A549 (cell line): ENCODE results near the gene MYO10. TPM values are rescaled to one million over a fixed set of nuclear protein-coding genes. Genes with fewer than 3 reads are reported as not detected.

Source experiments
- ATAC-seq, 2 experiments: fragments of 200-7000 bp in 1 of 2; fragments of >200 bp in 1 of 2; cut with Nextera tagmentation in 1 of 2; cut with Tn5 transposase in 1 of 2; 3 replicates each; pipeline versions ENCODE4 v1.8.0 to v1.9.1; 2018 to 2020; ENCODE audit warnings: mild to moderate bottlenecking in 1 of 2, moderate library complexity in 1 of 2
- CTCF ChIA-PET: fragments of 300-600 bp; sonication (Branson Sonifier 250); formaldehyde crosslinking; extraction: SDS; loops from one replicate; lab custom pipeline; 2021; ENCODE audit warnings: antibody characterized with exemption, inconsistent platforms; lab: Yijun Ruan, JAX
- POLR2A ChIA-PET: fragments of 350-600 bp; formaldehyde crosslinking; extraction: SDS; loops from one replicate; lab custom pipeline; 2021; ENCODE audit warnings: antibody characterized with exemption, inconsistent platforms; lab: Yijun Ruan, JAX
- DNase-seq, 2 experiments: peaks; one replicate each; pipeline versions ENCODE4 v3.0.0 to v3.0.0-alpha.2; 2011 to 2016; ENCODE audit warnings: low read depth in 1 of 2, low spot score in 1 of 2
- FAIRE-seq: peaks from 2 replicates; lab custom pipeline; 2011; peaks lifted over from hg19 to GRCh38; lab: Jason Lieb, UNC
- H3K27ac ChIP-seq, 2 experiments: fragments of >200 bp; sonication (Bioruptor Twin); formaldehyde crosslinking; 3 replicates each; pipeline ENCODE4 v1.5.1; 2016 to 2017
- H3K4me1 ChIP-seq: fragments of >200 bp; sonication (Bioruptor Twin); formaldehyde crosslinking; 3 replicates; pipeline ENCODE4 v1.6.1; 2016
- H3K4me2 ChIP-seq: fragments of >200 bp; sonication (Bioruptor Twin); formaldehyde crosslinking; 3 replicates; pipeline ENCODE4 v1.6.1; 2016
- H3K4me3 ChIP-seq: fragments of >200 bp; sonication (Bioruptor Twin); formaldehyde crosslinking; 3 replicates; pipeline ENCODE4 v1.5.1; 2016
- H3K9me3 ChIP-seq: fragments of >200 bp; sonication (Bioruptor Twin); formaldehyde crosslinking; 3 replicates; pipeline ENCODE4 v1.6.1; 2016
- CBX2 ChIP-seq: fragments of 200-600 bp; sonication (generic); IDR thresholded peaks from 2 replicates; pipeline ENCODE4 v1.6.1; 2016; ENCODE audit warnings: low read depth, mild to moderate bottlenecking, borderline replicate concordance
- CBX8 ChIP-seq: fragments of 200-600 bp; sonication (generic); IDR thresholded peaks from 2 replicates; pipeline ENCODE4 v1.6.1; 2016
- CHD2 ChIP-seq: fragments of 150-350 bp; IDR thresholded peaks from 2 replicates; pipeline ENCODE4 v1.6.1; 2014; ENCODE audit warnings: low read length; ENCODE audit not compliant: partially characterized antibody
- CHD4 ChIP-seq: fragments of 200-600 bp; sonication (generic); IDR thresholded peaks from 2 replicates; pipeline ENCODE4 v1.6.1; 2016; ENCODE audit warnings: antibody characterized with exemption, mild to moderate bottlenecking, borderline replicate concordance
- EHMT2 ChIP-seq: fragments of 200-600 bp; sonication (generic); IDR thresholded peaks from 2 replicates; pipeline ENCODE4 v1.6.1; 2016; ENCODE audit warnings: antibody characterized with exemption, low read depth, mild to moderate bottlenecking, moderate library complexity
- ESRRA ChIP-seq: fragments of 150-350 bp; IDR thresholded peaks from 2 replicates; pipeline ENCODE4 v1.6.1; 2014; ENCODE audit warnings: mild to moderate bottlenecking, low read length, borderline replicate concordance
- FOSL2 ChIP-seq, 2 experiments: fragments of 450-650 bp in 1 of 2; fragments of >200 bp in 1 of 2; sonication (Bioruptor Twin) in 1 of 2; formaldehyde crosslinking; IDR thresholded peaks; 2 replicates each; pipeline versions ENCODE4 v1.5.0 to v1.6.1; 2016 to 2020; ENCODE audit warnings: mild to moderate bottlenecking in 1 of 2, moderate library complexity in 1 of 2
- HOXB5 ChIP-seq: fragments of 250-450 bp; sonication (Bioruptor Pico); IDR thresholded peaks from 2 replicates; pipeline ENCODE4 v1.5.0; 2020; ENCODE audit warnings: mild to moderate bottlenecking, moderate library complexity
- KDM5A ChIP-seq: fragments of 200-600 bp; sonication (generic); IDR thresholded peaks from 2 replicates; pipeline ENCODE4 v1.6.1; 2016; ENCODE audit warnings: antibody characterized with exemption, mild to moderate bottlenecking
- MYC ChIP-seq: IDR thresholded peaks from 2 replicates; pipeline ENCODE4 v1.6.1; 2012; ENCODE audit warnings: mild to moderate bottlenecking, inconsistent platforms, low read length, improper control_type of control experiment, borderline replicate concordance
- PHF8 ChIP-seq: fragments of 200-600 bp; sonication (generic); IDR thresholded peaks from 2 replicates; pipeline ENCODE4 v1.6.1; 2016; ENCODE audit warnings: low read depth, mild to moderate bottlenecking, antibody characterized with exemption, moderate library complexity, borderline replicate concordance
- POLR2AphosphoS2 ChIP-seq: conservative IDR thresholded peaks from 2 replicates; pipeline ENCODE4 v1.6.1; 2012; ENCODE audit warnings: low read length, improper control_type of control experiment, inconsistent platforms
- RARB ChIP-seq: fragments of 250-450 bp; sonication (Bioruptor Pico); IDR thresholded peaks from 2 replicates; pipeline ENCODE4 v1.8.0; 2021; ENCODE audit warnings: mild to moderate bottlenecking, moderate library complexity
- SREBF2 ChIP-seq: fragments of 450-650 bp; IDR thresholded peaks from 2 replicates; pipeline ENCODE4 v1.6.1; 2014; ENCODE audit warnings: mild to moderate bottlenecking, moderate library complexity
- TP53 ChIP-seq: fragments of 250-450 bp; sonication (Bioruptor Pico); IDR thresholded peaks from 2 replicates; pipeline ENCODE4 v1.5.0; 2021; ENCODE audit warnings: mild to moderate bottlenecking, moderate library complexity
- ZC3H11A ChIP-seq: fragments of 450-650 bp; IDR thresholded peaks from 2 replicates; pipeline ENCODE4 v1.6.1; 2014; ENCODE audit warnings: antibody characterized with exemption, mild to moderate bottlenecking
- ZFP36 ChIP-seq: fragments of 450-650 bp; IDR thresholded peaks from 2 replicates; pipeline ENCODE4 v1.6.1; 2014; ENCODE audit warnings: borderline replicate concordance; ENCODE audit not compliant: partially characterized antibody
- ZNF302 ChIP-seq: fragments of 250-450 bp; sonication (Bioruptor Pico); IDR thresholded peaks from 2 replicates; pipeline ENCODE4 v1.9.0; 2021; ENCODE audit warnings: inconsistent platforms, mild to moderate bottlenecking, moderate library complexity
- ZSCAN20 ChIP-seq: fragments of 250-450 bp; sonication (Bioruptor Pico); IDR thresholded peaks from 2 replicates; pipeline ENCODE4 v1.8.0; 2022; ENCODE audit warnings: mild to moderate bottlenecking, moderate library complexity
- WGBS: methylation state at CpG from one replicate; pipeline ENCODE4 v1.1.6; 2017; ENCODE audit errors: missing lambda C conversion rate; 5-methylcytosine and 5-hydroxymethylcytosine counted together
- polyA plus RNA-seq, 4 experiments: library from polyadenylated mRNA; depleted of rRNA in 3 of 4; stranded (reverse); fragments of >200 nt; fragmentation: RNase III in 1 of 4; extraction: RNeasy Plus Mini Kit Qiagen cat#74134 plus additional on column Dnase treatment in 1 of 4; gene quantifications; 2 replicates in 3 of 4; 3 replicates in 1 of 4; pipeline ENCODE4 v1.2.3, GENCODE V29; 2011 to 2017
- TF ChIP-seq, protein P1 (sequence below): fragments of >200 bp; sonication (Bioruptor Twin); formaldehyde crosslinking; IDR thresholded peaks from 2 replicates; pipeline ENCODE4 v1.6.1; 2016
- TF ChIP-seq, protein P2 (sequence below): fragments of 250-450 bp; sonication (Bioruptor Pico); IDR thresholded peaks from 2 replicates; pipeline ENCODE4 v1.5.0; 2020; ENCODE audit warnings: low read depth, mild to moderate bottlenecking, moderate library complexity
- TF ChIP-seq, protein P3 (sequence below): IDR thresholded peaks from 2 replicates; pipeline ENCODE4 v1.6.1; 2012
- TF ChIP-seq, protein P4 (sequence below): IDR thresholded peaks from 2 replicates; pipeline ENCODE4 v1.6.1; 2012

The MYO10 gene
- polyA plus RNA-seq, 2 of the 4 experiments (the other 2 are of a cell fraction), result 68.0 to 68.5 TPM

DNA sequence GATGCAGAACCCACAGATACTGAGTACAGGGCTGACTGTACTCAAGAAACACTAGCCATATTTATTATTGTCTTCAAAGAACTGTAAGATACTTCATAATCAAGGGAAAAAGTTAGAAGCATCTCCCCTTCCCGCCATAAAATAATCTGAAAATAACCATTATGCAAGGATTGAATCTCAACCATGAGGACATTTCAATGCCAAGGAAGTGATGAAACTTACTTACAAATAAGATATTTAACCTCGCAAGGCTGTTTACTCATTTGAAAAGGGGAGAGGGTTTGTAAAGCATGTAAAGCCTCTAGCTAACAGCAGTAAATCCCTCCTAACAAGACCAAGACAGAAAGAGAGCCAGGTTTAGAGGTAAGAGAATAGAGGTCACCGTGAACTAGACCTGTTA, 6.3 kb downstream of the MYO10 start:
- FAIRE-seq, result no peak

DNA sequence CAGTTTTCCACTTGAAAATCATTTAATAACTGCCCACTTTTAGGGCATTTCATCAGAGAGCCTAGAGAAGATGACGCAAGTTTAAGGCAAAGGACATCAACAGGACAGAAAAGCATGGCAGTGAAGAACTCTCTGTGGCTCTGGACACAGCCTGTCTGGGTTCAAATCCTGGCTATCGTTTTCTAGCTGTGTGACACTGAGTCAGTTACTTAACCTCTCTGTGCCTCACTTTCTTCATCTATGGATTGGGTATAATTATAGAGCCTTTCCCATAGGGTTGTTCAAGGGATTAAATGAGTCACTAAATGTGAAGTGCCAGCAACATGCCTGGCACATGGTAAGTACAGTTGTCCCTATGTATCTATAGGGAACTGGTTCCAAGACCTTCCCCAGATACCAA, 6.7 kb downstream of the MYO10 start:
- Histone ChIP-seq H3K4me1 (peaks cover 49% of the 10 kb centered on the region), H3K27ac (peak overlapping the region; percentile 41 to 43; a peak in 3 of 6 replicates), H3K4me3 (no peak overlapping the region), H3K9me3 (no peaks in the 10 kb centered on the region), H3K4me2 (peak overlapping the region; percentile 67)
- POLR2A ChIA-PET, result no interaction called here
- 88% methylated on average over 2 of the region's 2 CpGs for WGBS
- peak; percentile 22 for TF ChIP-seq ZFP36
- TF ChIP-seq RARB, result no peak
- no peak for DNase-seq
- no peak for FAIRE-seq
- ATAC-seq, result no peak
- CTCF ChIA-PET, result interaction anchor here (0.5 to 5.6 kb wide), 4 partner anchors 37 to 278 kb away, joined by 3 to 41 read pairs (median 12); no protein-coding TSS in a partner anchor

More for the DNA sequence above, 6.3 kb downstream of the MYO10 start:
- WGBS, result 80% methylated on average over 3 of the region's 3 CpGs
- Histone ChIP-seq H3K9me3 (no peaks in the 10 kb centered on the region), H3K4me3 (0 out of 3 replicates have a peak overlapping the region, but pooled peaks have one; percentile 8), H3K4me1 (peaks cover 47% of the 10 kb centered on the region), H3K27ac (peak overlapping the region; percentile 41 to 43; a peak in 4 of 6 replicates), H3K4me2 (peak overlapping the region; percentile 67)
- TF ChIP-seq HOXB5 (CRISPR knock-in tag) (no peak), RARB (no peak), CHD4 (no peak), MYC (no peak), ZSCAN20 (CRISPR knock-in tag) (no peak), FOSL2 (IDR thresholded peaks at IDR 0.05) (no peak), FOSL2 (CRISPR knock-in tag; IDR thresholded peaks at IDR 0.05) (no peak), EHMT2 (no peak), ZC3H11A (no peak), TP53 (CRISPR knock-in tag) (no peak), CBX2 (no peak)
- TF ChIP-seq, protein P1, sequence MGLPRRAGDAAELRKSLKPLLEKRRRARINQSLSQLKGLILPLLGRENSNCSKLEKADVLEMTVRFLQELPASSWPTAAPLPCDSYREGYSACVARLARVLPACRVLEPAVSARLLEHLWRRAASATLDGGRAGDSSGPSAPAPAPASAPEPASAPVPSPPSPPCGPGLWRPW, result no peak
- TF ChIP-seq, protein P2, sequence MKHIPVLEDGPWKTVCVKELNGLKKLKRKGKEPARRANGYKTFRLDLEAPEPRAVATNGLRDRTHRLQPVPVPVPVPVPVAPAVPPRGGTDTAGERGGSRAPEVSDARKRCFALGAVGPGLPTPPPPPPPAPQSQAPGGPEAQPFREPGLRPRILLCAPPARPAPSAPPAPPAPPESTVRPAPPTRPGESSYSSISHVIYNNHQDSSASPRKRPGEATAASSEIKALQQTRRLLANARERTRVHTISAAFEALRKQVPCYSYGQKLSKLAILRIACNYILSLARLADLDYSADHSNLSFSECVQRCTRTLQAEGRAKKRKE (CRISPR knock-in tag), result no peak
- CTCF ChIA-PET, result interaction anchor here (0.5 to 5.6 kb wide), 5 partner anchors 37 to 277 kb away, joined by 3 to 41 read pairs (median 9); no protein-coding TSS in a partner anchor
- DNase-seq, result no peak
- POLR2A ChIA-PET, result no interaction called here
- no peak for ATAC-seq

DNA sequence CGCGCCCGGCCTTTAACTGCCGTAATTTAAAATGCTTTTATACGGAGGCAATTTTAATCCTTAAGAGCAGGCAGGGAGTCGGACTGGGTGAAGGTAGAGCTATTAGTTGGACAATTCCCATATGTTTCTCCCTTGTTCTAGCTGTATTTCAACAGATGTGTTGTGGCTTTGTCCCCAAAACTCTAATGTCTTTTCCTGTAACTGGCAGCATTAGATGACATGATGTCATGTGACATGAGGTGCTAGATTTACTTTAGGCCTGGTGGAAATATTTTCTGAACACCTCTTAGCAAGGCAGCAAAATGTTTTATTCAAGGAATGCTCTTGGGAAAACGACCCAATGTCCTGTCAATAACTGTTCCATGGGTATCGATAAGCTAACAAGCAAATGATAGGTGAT, 8.5 kb downstream of the MYO10 start:
- Histone ChIP-seq H3K9me3 (no peaks in the 10 kb centered on the region), H3K4me2 (no peak overlapping the region), H3K27ac (no peak overlapping the region), H3K4me3 (no peak overlapping the region), H3K4me1 (peaks cover 57% of the 10 kb centered on the region)
- no peak for TF ChIP-seq PHF8
- no peak for ATAC-seq
- DNase-seq, result no peak
- ChIA-PET POLR2A (no interaction called here), CTCF (interaction anchor here (1.1 to 3.5 kb wide), 6 partner anchors 15 to 262 kb away, joined by 4 to 21 read pairs (median 5); no protein-coding TSS in a partner anchor)
- no peak for FAIRE-seq
- 93% methylated on average over 8 of the region's 8 CpGs for WGBS

DNA sequence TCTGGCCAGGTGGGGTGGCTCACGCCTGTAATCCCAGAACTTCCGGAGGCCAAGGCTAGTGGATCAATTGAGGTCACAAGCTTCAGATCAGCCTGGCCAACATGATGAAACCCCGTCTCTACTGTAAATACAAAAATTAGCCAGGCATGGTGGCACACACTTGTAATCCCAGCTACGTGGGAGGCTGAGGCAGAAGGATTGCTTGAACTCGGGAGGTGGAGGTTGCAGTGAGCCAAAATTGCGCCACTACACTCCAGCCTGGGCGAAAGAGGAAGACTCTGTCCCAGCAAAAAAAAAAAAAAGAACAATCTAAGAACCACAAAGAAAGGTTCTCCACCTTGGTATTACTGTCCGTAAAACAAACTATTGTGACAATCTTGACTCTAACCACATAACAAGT, 9.7 kb downstream of the MYO10 start:
- H3K4me3 ChIP-seq, result no peak overlapping the region
- ChIA-PET CTCF (interaction anchor here (0.7 to 3.5 kb wide), 4 partner anchors 14 to 263 kb away, joined by 3 to 21 read pairs (median 4); no protein-coding TSS in a partner anchor), POLR2A (no interaction called here)
- FAIRE-seq, result no peak
- no peaks in the 10 kb centered on the region for H3K9me3 ChIP-seq
- no peak for ATAC-seq
- H3K4me1 ChIP-seq, result peaks cover 56% of the 10 kb centered on the region
- WGBS, result 81% methylated on average over 8 of the region's 8 CpGs
- no peak for DNase-seq
- no peak overlapping the region for H3K4me2 ChIP-seq
- H3K27ac ChIP-seq, result no peak overlapping the region
- no peak for TF ChIP-seq EHMT2
- TF ChIP-seq ESRRA, result no peak
- TF ChIP-seq KDM5A, result no peak
- TF ChIP-seq SREBF2, result no peak
- TF ChIP-seq ZNF302 (CRISPR knock-in tag), result no peak
- no peak for TF ChIP-seq POLR2AphosphoS2
- TF ChIP-seq, protein P2 (CRISPR knock-in tag), result no peak
- TF ChIP-seq MYC, result no peak
- no peak for TF ChIP-seq CBX8
- TF ChIP-seq, protein P3, sequence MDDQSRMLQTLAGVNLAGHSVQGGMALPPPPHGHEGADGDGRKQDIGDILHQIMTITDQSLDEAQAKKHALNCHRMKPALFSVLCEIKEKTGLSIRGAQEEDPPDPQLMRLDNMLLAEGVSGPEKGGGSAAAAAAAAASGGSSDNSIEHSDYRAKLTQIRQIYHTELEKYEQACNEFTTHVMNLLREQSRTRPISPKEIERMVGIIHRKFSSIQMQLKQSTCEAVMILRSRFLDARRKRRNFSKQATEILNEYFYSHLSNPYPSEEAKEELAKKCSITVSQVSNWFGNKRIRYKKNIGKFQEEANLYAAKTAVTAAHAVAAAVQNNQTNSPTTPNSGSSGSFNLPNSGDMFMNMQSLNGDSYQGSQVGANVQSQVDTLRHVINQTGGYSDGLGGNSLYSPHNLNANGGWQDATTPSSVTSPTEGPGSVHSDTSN, result no peak
- TF ChIP-seq, protein P4, sequence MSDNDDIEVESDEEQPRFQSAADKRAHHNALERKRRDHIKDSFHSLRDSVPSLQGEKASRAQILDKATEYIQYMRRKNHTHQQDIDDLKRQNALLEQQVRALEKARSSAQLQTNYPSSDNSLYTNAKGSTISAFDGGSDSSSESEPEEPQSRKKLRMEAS, result no peak
- no peak for TF ChIP-seq CHD4
- no peak for TF ChIP-seq CHD2
